Chondrocyte (in vitro differentiated cells): ENCODE data around the gene TYW1. TPM values are rescaled to one million over a fixed set of nuclear protein-coding genes. Genes with fewer than 3 reads are reported as not detected.
A peak's percentile ranks its signal among the peaks of the same experiment; 100 is the strongest.
"Not testable (repeated sequence)": the region's sequence is repeated elsewhere in the genome, so short reads cannot be mapped to it uniquely, and the experiment has no call there.

Experiments used
- DNase-seq: peaks from one replicate; pipeline ENCODE4 v3.0.0; 2021; ENCODE audit warnings: mixed read lengths, low spot score
- H3K27ac Mint-ChIP-seq: one replicate; pipeline ENCODE4 v1.8.0; 2021; ENCODE audit warnings: mild to moderate bottlenecking, moderate library complexity, mixed read lengths; ENCODE audit not compliant: unreplicated experiment
- H3K27me3 Mint-ChIP-seq: 2 replicates; pipeline ENCODE4 v1.8.0; 2021; ENCODE audit warnings: low read depth, mixed read lengths
- H3K36me3 Mint-ChIP-seq: 2 replicates; pipeline ENCODE4 v1.8.0; 2021; ENCODE audit warnings: low read depth, mixed read lengths
- H3K4me1 Mint-ChIP-seq: 2 replicates; pipeline ENCODE4 v1.8.0; 2021; ENCODE audit warnings: low read depth, mild to moderate bottlenecking, mixed read lengths
- H3K4me3 Mint-ChIP-seq: one replicate; pipeline ENCODE4 v1.8.0; 2021; ENCODE audit warnings: mild to moderate bottlenecking, moderate library complexity, mixed read lengths; ENCODE audit not compliant: unreplicated experiment
- H3K9me3 Mint-ChIP-seq: 2 replicates; pipeline ENCODE4 v1.8.0; 2021; ENCODE audit warnings: low read depth, mixed read lengths
- CTCF ChIP-seq: fragments of 200-600 bp; sonication (generic); IDR thresholded peaks from 2 replicates; pipeline ENCODE4 v1.5.0; 2021; ENCODE audit warnings: antibody characterized with exemption, mild to moderate bottlenecking, moderate library complexity
- total RNA-seq: library from RNA; stranded (reverse); gene quantifications from 3 replicates; pipeline ENCODE4 v1.2.1, GENCODE V29; 2021

TYW1 gene
- total RNA-seq, 1 donor from 2014 or later, result 12.5 TPM

- H3K27me3 Mint-ChIP-seq, H3K27ac Mint-ChIP-seq, H3K4me3 Mint-ChIP-seq, H3K36me3 Mint-ChIP-seq, H3K9me3 Mint-ChIP-seq, DNase-seq: not testable (repeated sequence)
- peaks cover 12% of the 10 kb centered on the region for H3K4me1 Mint-ChIP-seq
Observed at GRCh38 chr7:67192123-67192702, 195.6 kb downstream of the TYW1 start.

- DNase-seq, H3K27me3 Mint-ChIP-seq, H3K36me3 Mint-ChIP-seq, H3K4me3 Mint-ChIP-seq, H3K9me3 Mint-ChIP-seq: not testable (repeated sequence)
- Mint-ChIP-seq H3K27ac (peak overlapping the region; percentile 59), H3K4me1 (peaks cover 12% of the 10 kb centered on the region)
Observed at GRCh38 chr7:67192889-67193613, 196.4 kb downstream of the TYW1 start.

- DNase-seq, H3K36me3 Mint-ChIP-seq, H3K27me3 Mint-ChIP-seq, H3K27ac Mint-ChIP-seq, H3K4me3 Mint-ChIP-seq, H3K9me3 Mint-ChIP-seq: not testable (repeated sequence)
- peaks cover 12% of the 10 kb centered on the region for H3K4me1 Mint-ChIP-seq
Observed at GRCh38 chr7:67196176-67196575, 199.5 kb downstream of the TYW1 start.

GRCh38 chr7:67198865-67199526 lies 202.4 kb downstream of the TYW1 start:
- H3K27me3 Mint-ChIP-seq, H3K4me3 Mint-ChIP-seq, H3K36me3 Mint-ChIP-seq, H3K27ac Mint-ChIP-seq, DNase-seq, H3K4me1 Mint-ChIP-seq, H3K9me3 Mint-ChIP-seq: not testable (repeated sequence)

- H3K9me3 Mint-ChIP-seq, DNase-seq, H3K4me3 Mint-ChIP-seq, H3K36me3 Mint-ChIP-seq, H3K27me3 Mint-ChIP-seq, H3K4me1 Mint-ChIP-seq, H3K27ac Mint-ChIP-seq: not testable (repeated sequence)
Observed at GRCh38 chr7:67205772-67206171, 209.1 kb downstream of the TYW1 start.

- no peak for DNase-seq
- Mint-ChIP-seq H3K9me3 (peaks cover 4% of the 10 kb centered on the region), H3K27ac (no peak overlapping the region), H3K27me3 (no peaks in the 10 kb centered on the region), H3K4me3 (no peak overlapping the region), H3K4me1 (no peaks in the 10 kb centered on the region), H3K36me3 (peaks cover 7% of the 10 kb centered on the region)
- no peak for TF ChIP-seq CTCF
Observed at GRCh38 chr7:67206452-67206851, 209.8 kb downstream of the TYW1 start.

GRCh38 chr7:67208656-67209055 lies 212.0 kb downstream of the TYW1 start:
- not testable (repeated sequence) for H3K27ac Mint-ChIP-seq, H3K9me3 Mint-ChIP-seq, H3K27me3 Mint-ChIP-seq, H3K4me3 Mint-ChIP-seq, H3K4me1 Mint-ChIP-seq, H3K36me3 Mint-ChIP-seq, DNase-seq

GRCh38 chr7:67209256-67209655 lies 212.6 kb downstream of the TYW1 start:
- no peak overlapping the region for H3K27ac Mint-ChIP-seq
- peaks cover 5% of the 10 kb centered on the region for H3K9me3 Mint-ChIP-seq
- no peaks in the 10 kb centered on the region for H3K4me1 Mint-ChIP-seq
- peaks cover 8% of the 10 kb centered on the region for H3K36me3 Mint-ChIP-seq
- no peaks in the 10 kb centered on the region for H3K27me3 Mint-ChIP-seq
- H3K4me3 Mint-ChIP-seq, result no peak overlapping the region
- no peak for TF ChIP-seq CTCF
- DNase-seq, result no peak
